ENCODE data around the gene SMARCC1. TPM values are rescaled to one million over a fixed set of nuclear protein-coding genes. Genes with fewer than 3 reads are reported as not detected.

Gene SMARCC1
- total RNA-seq (2022; extraction: Qiagen RNA extraction): 21.7 to 28.1 TPM (median 26.2 TPM) in 5 replicates

GRCh38 chr3:47781685-47782445 lies at the start of gene SMARCC1:
SMARCC1 (minus strand) TSS chr3:47781893; CDS start chr3:47781797, 96 bp downstream.

GRCh38 chr3:47802734-47803479 lies 21.2 kb upstream of the SMARCC1 start, which contains the start of gene DHX30:
DHX30 (plus strand) TSS chr3:47803138; CDS start chr3:47810684, 7,546 bp downstream.

GRCh38 chr3:47578691-47579632 lies 202.7 kb downstream of the SMARCC1 start, which contains the start of gene CSPG5:
CSPG5 (minus strand) TSS chr3:47578865; CDS start chr3:47578693, 172 bp downstream.

Other genes with a start within 250 kb of the SMARCC1 start
- 0.68 to 1.4 TPM (median 0.98 TPM) in 5 replicates for gene CSPG5, start 203.0 kb downstream of the SMARCC1 start, total RNA-seq (2022; extraction: Qiagen RNA extraction)
- gene DHX30, start 21.2 kb upstream of the SMARCC1 start, total RNA-seq (2022; extraction: Qiagen RNA extraction): 37.6 to 49.4 TPM (median 48.0 TPM) in 5 replicates
- gene MAP4, start 234.5 kb upstream of the SMARCC1 start, total RNA-seq (2022; extraction: Qiagen RNA extraction): 94.1 to 109 TPM (median 105 TPM) in 5 replicates

Measured in A549 treated with CORT108297 at 1 μM for 4 hours (cell line).